ENCODE data around the gene CHTF18.
"Not testable (repeated sequence)": the region's sequence is repeated elsewhere in the genome, so short reads cannot be mapped to it uniquely, and the experiment has no call there.

The CHTF18 gene

GRCh38 chr16:813916-814412 is 25.5 kb downstream of the CHTF18 start:
- no peak for DNase-seq

DNA sequence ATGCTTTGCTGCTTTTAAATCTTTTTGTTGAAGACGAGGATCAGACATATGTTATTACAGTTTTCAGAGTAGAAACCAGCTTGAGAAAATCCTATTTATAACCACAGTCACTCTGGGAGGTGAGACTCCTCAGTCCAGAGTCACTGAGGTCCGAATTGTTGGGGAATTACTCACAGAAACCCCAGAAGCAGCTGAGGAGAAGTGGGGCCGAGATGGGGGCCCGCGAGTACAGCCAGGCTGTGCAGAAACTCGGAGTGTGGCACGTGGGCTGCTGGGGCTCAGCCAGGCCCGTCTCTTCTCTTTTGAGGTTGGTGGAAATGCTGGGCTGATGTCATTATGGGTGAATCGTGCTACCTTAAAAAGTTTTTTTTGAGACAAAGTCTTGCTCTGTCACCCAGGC is 26.6 kb downstream of the CHTF18 start:
- DNase-seq: no peak

DNA sequence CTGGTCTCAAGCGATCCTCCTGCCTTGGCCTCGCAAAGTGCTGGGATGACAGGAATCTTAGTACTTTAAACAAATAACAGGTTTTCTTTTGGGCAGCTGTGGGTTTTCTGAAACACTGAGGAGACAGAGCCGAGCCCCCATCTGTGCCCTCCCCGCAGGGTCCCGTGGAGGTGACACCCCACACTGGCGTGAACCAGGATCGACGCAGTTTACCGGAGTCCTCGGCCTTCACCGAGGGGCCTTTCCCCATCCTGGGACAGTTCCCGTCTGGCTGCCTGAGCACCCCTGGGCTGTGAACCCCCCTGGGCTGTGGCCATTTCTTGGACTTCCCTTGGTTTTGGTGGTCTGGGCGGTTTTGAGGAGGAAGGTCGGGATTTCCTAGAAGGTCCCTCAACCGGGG is 27.4 kb downstream of the CHTF18 start:
- DNase-seq: no peak

- DNase-seq: no peak
Measured at GRCh38 chr16:817001-817906, 28.8 kb downstream of the CHTF18 start.

GRCh38 chr16:818132-818531 is 29.7 kb downstream of the CHTF18 start:
- no peak for DNase-seq

DNA sequence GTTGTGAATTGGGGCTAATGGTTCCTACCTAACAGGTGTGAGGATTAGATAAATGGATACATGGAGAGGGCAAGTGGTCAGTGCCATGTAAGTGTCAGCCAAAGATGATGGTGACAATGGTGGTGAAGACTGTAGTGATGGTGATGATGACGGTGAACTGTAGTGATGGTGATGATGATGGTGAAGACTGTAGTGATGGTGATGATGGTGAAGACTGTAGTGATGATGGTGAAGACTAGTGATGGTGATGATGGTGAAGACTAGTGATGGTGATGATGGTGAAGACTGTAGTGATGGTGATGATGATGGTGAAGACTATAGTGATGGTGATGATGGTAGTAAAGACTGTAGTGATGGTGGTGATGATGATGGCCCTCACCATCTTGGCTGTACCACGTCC is 30.2 kb downstream of the CHTF18 start:
- no peak for DNase-seq

GRCh38 chr16:819336-820043 is 31.1 kb downstream of the CHTF18 start:
- DNase-seq: peak; percentile 53

GRCh38 chr16:820044-820408 is 31.6 kb downstream of the CHTF18 start:
- DNase-seq: not testable (repeated sequence)

DNA sequence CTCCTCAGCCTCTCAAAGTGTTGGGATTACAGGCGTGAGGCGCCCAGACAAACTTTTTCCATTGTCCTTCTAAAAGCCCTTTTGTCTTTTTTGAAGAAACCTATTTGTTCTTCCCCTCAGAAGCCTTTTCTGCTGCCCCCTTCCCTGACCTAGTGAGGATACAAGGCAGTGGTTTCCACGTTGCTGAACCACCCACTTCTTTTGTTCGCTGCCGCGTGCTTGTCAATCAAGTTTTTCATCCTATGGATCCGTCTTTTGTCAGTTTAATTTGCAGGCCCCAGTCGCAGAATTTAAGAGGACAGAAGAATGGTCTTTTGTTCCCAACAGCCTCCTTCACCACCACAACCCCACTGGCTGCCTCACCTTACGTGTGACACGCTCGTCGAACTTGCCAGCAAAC is 32.3 kb downstream of the CHTF18 start:
- DNase-seq: no peak

- no peak for DNase-seq
Measured at GRCh38 chr16:821751-822150, 33.3 kb downstream of the CHTF18 start.

DNA sequence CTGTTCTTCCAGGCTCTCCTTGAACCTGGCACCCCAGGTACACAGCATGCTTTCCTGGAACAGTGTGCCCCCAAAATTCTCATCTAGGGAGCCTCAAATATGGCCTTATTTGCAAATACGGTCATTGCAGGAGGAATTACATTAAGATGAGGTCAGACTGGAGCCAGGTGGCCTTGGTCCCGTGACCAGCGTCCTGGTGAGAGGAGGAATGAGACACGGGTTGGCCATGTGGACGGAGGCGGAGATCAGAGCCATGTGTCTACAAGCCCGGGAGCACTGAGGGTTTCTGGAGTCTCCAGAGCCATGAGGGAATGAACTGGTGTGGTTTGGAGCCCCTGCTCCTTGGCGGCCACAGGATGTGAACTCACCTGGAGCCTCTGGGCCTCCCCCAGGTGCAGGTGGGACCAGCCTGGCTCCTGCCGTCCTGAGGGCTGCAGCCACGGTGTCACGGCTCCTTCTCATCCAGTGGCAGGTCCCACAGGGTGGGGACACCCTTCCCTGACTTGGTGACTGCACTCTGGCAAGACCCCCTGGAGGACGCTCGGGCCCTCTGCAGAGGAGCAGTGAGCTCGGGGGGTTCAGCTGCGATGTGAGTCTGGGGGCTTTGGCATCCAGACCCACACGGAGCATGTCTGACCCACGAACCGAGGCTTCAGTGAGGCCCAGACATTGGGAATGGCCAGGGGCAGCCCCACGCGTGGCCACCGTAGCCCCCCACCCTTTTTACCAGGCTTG is 33.9 kb downstream of the CHTF18 start:
- DNase-seq: no peak

GRCh38 chr16:822909-823297 is 34.5 kb downstream of the CHTF18 start:
- no peak for DNase-seq

- no peak for DNase-seq
Measured at GRCh38 chr16:824194-824593, 35.8 kb downstream of the CHTF18 start.

DNA sequence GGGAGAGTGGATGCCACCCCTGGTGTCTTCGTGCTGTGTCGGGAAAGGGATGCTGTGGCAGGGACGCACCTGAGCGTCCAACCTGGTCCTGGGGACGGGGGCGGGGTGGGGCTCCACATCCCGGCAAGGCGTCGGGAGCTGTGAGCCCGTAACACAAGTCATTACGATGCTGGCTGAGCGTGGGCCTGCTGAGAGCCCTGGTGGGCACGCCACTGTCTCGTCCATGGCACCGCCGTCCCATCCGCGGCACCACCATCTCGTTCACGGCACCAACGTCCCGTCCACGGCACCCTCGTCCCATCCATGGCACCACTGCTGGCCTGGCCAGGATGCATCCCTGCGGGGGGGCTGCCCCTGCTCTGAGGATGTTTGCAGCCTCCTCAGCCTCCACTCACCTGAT is 36.2 kb downstream of the CHTF18 start:
- no peak for DNase-seq

DNA sequence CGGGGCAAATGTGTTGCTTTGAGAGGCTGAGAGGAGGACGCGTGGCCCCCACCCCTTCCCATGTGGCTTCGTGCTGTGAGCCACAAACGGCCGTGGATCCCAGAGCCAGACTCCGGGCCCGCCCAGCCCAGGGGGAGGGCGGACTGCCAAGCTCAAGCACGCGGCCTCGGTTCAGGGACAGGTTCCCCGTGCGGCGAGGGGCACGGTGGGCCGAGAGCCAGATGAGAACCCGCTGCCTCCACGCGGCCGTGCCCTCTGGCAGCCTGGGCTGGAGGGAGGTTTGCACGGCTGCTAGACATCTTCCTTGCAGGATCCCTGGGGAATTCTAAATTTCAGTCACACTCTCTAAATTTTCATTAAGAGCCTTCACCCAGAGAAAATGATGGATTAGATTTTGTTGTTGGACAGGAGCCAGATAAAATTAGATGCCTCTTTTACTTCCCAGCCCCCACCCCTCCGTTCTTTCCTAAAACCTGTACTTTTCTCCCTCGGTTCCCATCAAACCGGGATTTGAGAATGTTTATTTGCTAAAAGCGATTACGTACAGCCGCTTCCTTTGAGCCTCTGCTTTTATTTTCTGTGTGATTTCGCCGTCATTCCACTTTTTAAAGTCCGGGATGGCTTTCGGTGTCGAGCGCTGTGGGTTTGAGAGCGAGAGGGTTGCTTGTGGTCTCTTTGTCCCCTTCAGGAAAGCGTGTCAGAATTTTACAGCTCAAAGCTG is 37.1 kb downstream of the CHTF18 start:
- no peak for DNase-seq

DNA sequence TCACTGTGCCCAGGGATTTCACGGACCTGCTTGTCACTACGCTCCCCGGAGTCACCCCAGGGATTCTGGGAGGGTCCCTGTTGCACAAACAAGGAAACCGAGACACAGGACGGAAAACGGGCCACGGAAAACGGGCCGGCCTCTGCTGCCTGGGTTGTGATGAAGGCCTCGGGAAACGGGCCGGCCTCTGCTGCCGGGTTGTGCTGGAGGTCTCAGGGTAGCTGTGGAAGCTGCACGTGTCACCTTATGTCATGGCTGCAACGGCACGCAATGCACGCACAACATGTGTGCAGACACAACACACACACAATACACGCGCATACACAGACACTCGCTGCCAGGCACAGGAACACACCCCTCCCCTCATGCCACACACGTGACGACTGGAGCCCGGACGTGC is 39.1 kb downstream of the CHTF18 start:
- DNase-seq: no peak

GRCh38 chr16:828891-829290 is 40.5 kb downstream of the CHTF18 start:
- DNase-seq: no peak

GRCh38 chr16:830107-830870 is 41.9 kb downstream of the CHTF18 start:
- DNase-seq: no peak

DNA sequence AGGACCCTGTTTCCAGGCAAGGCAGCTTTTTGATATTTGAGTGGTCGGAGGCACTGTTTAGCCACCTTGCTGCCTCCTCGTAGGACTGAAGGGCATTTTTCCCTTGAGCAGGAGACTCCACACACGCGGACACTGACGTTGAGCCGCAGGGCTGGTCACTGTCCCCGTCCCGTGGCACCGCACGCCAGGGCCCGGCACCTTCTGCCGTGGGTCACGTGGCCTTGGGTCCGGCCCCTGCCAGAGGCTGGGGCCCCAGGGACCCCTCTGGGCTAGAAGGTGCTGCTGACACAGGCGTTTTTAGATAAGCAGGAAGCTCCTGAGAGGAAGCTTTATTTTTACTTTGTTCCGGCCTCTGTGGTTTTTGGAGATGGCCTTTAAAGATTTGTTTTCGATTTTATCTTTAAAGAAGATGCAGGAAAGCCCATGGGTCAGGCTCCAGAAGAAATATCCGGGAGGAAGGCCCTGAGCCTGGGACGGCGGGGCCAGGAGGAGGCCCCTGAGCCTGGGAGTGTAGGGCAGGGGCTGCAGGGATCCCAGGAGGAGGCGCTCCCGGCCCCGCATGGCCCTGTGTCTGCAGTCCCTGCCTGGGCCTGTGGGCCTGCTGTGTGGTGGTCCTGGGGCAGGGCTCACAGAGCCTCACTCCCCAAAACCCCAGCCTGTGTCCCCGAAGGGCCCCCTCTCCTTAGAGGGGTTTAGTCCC is 42.6 kb downstream of the CHTF18 start:
- DNase-seq: no peak

DNA sequence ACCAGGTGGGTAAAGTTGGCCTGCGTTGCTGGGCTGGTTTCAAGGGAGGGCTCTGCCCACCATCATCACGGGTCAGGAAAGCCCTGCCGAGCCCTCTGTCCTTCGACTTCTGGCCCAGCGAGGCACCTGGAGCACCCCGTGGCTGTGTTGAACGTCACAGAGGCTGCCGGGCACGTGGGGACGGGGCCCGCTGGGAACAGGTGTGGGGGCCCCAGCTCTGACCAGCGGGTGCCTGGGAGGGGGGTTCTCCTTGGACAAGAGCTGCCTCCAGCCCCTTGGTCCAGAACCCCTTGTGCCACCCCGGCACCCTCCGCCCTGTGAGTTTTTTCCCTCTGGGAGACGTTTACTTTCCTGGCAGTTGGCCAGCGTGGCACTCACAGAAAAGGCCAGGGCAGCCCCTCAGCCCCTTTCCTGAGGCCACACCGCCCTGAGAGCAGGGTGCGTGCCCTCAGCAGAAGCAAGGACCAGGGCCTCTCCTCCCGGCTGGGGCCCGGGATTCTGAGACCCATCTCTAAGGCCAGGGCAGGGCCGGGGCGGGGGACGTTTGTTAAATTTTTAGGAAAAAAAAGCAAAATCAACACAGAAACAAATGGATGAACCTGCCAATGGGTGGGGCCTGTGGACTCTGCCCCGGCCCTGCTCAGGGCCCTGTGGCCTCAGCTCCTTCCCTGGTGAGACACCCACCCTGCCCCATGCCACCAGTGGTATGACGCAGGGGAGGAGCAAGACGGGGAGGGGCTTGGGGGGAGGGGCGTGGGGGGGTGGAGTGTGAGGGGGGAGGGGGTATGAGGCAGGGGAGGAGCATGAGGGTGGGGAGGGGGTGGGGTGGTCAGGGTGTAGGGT is 43.4 kb downstream of the CHTF18 start:
- DNase-seq: no peak

Measured in activated CD4-positive, alpha-beta T cell treated with anti-CD3 and anti-CD28 coated beads, Interleukin-2, amount 50 U/mL, for 1 hour (primary cell).